Coronary artery (tissue), 2 donors: Measurements from ENCODE around the gene FAM229A.

Source experiments
- DNase-seq: peaks from one replicate; pipeline ENCODE4 v3.0.0-alpha.2; 2017; ENCODE audit warnings: low spot score
- H3K27ac ChIP-seq, 2 donors: fragments of 200-600 bp; sonication (generic); one replicate each; pipeline ENCODE4 v1.5.1; 2016 to 2019
- H3K4me3 ChIP-seq: fragments of 200-600 bp; sonication (generic); 2 replicates; pipeline ENCODE4 v1.5.1; 2016; ENCODE audit warnings: mild to moderate bottlenecking, moderate library complexity
- CTCF ChIP-seq: fragments of 200-600 bp; sonication (generic); IDR thresholded peaks from one replicate; pipeline ENCODE4 v1.5.1; 2019; ENCODE audit warnings: antibody characterized with exemption

The FAM229A gene

DNA sequence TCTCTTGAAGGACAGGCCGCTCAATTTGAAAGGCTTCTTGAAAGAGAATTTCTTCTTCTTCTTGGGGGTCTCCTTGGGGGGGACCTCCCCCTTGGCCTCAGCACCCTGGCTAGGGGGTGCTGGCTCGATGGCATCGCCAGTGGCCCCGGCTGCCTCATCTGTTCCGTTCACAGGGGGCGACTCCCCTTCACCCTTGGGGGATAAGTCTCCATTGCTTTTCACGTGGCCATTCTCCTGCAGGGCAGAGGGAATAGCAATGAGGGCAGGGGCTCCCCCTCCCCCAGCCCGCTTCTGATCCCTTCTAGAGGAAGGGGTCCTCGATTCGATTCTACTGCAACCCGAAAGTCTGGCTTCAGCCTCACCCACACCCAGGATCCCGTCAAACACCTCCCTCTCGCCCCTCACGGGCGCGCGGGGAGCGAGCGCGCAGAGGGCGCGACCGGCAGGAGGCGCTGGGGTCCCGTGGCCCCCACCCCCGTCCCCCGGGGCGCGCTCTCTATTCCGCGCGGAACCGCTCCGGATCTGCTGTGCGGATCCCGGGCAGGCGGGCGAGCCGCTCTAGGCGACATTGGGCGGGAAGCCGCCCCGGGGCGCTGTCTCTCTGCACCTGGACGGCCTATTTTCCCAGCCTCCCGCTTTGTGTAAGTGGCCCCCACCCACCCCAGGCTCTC lies 27.3 kb downstream of the FAM229A start:
- peak overlapping the region; percentile 81 for H3K4me3 ChIP-seq
- no peak for DNase-seq
- peak overlapping the region in 1 of 2 donors; percentile 73 for H3K27ac ChIP-seq
- peak; percentile 36 for TF ChIP-seq CTCF

GRCh38 chr1:32334274-32334861 lies 27.9 kb downstream of the FAM229A start:
- no peak for DNase-seq
- no peak for TF ChIP-seq CTCF
- peak overlapping the region; percentile 81 for H3K4me3 ChIP-seq
- H3K27ac ChIP-seq, result no peak overlapping the region

GRCh38 chr1:32333251-32333963 lies 28.9 kb downstream of the FAM229A start:
- DNase-seq, result no peak
- no peak overlapping the region for H3K27ac ChIP-seq
- no peak overlapping the region for H3K4me3 ChIP-seq
- TF ChIP-seq CTCF, result no peak

- Histone ChIP-seq H3K27ac (no peak overlapping the region), H3K4me3 (no peak overlapping the region)
- no peak for TF ChIP-seq CTCF
- no peak for DNase-seq
Measured at GRCh38 chr1:32332290-32333079, 29.8 kb downstream of the FAM229A start.

DNA sequence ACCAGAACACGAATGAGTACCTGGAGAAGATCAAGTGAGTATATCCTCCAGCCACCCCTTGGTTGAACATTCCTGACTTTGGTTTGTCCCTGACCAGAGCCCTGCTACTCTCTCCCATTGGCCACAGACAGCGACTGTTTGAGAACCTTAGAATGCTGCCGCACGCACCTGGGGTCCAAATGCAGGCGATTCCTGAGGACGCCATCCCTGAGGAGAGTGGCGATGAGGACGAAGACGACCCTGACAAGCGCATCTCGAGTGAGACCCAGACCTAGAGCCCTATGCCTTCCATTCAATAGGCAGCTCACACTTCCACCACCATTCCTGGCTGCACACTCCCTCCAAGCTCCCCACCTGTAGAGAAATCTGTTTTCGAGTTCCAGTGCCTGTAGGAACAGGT lies 30.7 kb downstream of the FAM229A start:
- TF ChIP-seq CTCF, result no peak
- Histone ChIP-seq H3K4me3 (no peak overlapping the region), H3K27ac (no peak overlapping the region)
- no peak for DNase-seq

- no peak for DNase-seq
- no peak overlapping the region for H3K27ac ChIP-seq
- H3K4me3 ChIP-seq, result no peak overlapping the region
- TF ChIP-seq CTCF, result no peak
Measured at GRCh38 chr1:32330558-32331151, 31.6 kb downstream of the FAM229A start.
